Fibroblast of skin of scalp (primary cell): ENCODE results near the gene FERMT2.
"Not testable (repeated sequence)": the region's sequence is repeated elsewhere in the genome, so short reads cannot be mapped to it uniquely, and the experiment has no call there.

Experiments
- DNase-seq: peaks from one replicate; pipeline ENCODE4 v3.0.0-alpha.2; 2013

The FERMT2 gene

DNA sequence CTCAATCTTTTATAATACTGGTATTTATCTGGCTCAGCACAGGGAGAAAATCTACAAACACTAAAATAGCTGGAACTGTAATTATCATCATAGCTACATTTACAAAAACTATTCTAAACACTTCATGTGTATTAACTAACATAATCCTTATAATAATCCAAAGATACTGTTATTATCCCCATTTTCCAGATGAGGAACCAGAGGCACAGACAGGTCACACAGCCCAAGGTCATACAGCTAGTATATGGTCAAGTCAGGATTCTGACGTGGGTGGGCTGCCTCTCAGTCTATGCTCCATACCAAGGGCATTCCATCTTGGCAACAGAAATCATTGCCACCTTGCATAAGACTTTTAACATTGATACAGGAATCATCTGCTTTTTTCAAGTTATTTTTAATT, 11.4 kb downstream of the FERMT2 start:
- no peak for DNase-seq

DNA sequence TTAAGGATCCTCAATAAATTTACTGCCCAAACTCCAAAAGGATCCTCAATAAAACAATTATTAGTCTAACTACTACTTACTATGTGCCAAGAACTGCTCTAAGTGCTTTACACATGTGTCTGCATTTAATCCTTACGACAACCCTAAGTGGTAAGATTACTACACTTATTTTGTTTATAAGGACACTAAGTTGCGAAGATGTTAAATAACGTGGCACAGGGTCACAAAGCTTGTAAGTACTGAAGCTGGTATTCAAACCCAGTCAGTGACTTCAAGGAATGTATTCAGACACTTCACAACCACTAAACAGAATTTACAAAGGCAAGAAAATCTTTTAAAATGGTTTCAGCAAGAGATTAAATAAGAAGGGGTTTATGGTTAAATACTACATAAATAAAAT, 13.0 kb downstream of the FERMT2 start:
- no peak for DNase-seq

DNA sequence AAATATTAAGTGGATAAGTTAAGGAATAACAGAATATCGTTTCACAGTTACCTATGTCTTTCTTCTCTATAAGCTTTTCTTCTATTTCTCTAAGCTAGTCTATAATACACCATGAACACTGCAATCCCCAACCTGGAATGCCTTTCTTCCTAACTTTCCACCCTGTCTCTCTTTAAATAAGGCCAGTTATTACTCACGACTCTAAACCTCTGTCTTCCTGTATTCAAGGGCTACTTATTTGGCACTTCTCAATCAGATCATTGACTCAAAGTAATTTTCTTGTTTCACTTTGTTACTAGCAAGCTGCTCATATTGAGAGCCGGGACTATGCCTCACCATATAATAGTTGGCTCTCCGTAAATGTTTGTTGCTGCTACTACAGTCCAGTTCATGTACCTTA, 13.5 kb downstream of the FERMT2 start:
- DNase-seq: no peak

- DNase-seq: no peak
Observed at GRCh38 chr14:52936437-52936836, 14.4 kb downstream of the FERMT2 start.

GRCh38 chr14:52935833-52936232, 15.0 kb downstream of the FERMT2 start:
- DNase-seq: no peak

DNA sequence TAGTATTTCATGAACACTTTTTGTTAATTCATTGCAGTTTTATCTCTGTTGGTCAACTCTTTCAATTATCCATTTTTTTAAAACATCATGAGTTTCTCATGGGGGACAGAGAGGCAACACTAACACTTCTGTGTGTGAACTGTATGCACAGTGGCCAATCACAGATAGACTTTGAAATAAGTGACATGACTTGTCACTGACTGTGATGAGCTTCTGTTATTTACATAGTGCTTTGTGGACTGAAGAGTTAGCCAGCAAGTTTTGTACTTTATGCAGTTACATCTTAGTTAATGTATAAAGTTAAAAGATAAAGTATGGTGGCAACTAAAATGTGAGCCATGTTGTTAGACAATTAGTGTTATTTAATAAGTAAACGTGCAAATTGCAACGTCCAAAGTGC, 16.1 kb downstream of the FERMT2 start:
- no peak for DNase-seq

DNA sequence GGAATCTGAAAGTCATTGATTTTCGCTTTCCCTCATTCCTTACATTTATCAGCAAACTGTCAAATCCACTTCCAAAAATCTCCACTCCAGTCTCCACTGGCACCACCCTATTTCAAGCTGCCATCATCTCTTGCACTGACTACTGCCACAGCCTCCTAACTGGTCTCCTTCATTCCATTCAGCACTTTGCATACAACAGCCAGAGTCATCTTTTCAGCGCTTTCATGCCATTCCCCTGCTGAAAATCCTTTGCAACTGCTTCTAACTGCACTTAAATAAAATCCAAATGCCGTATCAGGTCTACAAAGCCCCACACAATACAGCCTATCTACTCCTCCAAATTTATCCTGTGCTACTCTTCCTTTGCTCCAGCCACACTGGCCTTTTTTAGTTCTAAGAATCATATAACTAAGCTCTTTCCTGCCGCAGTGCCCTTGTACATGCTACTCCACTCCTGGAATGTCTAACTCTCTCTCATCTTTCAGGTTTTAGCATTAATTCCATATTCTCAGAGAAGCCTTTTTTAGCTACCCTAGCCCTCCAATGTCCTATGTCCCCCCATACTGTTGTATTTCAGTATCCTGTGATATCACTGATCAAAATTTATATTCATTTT, 21.6 kb downstream of the FERMT2 start:
- no peak for DNase-seq

DNA sequence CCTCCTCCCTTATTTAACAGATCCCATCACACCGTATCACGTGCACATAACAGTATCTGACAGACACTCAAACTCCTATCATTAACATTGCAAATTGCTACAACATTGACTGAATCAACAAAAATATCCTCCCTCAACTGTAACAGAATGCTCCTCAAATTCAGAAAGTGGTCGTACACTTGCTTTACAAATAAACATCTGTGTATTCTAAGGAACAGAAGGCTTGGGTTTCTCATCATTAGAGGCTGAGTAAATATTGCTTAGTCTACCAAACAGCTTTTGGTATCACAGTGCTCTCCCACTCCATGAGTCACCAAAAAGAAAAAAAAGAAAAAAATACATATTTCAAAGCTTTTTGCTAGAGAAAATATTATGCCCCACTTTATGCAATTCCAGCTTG, 23.9 kb downstream of the FERMT2 start:
- peak; percentile 52 for DNase-seq

DNA sequence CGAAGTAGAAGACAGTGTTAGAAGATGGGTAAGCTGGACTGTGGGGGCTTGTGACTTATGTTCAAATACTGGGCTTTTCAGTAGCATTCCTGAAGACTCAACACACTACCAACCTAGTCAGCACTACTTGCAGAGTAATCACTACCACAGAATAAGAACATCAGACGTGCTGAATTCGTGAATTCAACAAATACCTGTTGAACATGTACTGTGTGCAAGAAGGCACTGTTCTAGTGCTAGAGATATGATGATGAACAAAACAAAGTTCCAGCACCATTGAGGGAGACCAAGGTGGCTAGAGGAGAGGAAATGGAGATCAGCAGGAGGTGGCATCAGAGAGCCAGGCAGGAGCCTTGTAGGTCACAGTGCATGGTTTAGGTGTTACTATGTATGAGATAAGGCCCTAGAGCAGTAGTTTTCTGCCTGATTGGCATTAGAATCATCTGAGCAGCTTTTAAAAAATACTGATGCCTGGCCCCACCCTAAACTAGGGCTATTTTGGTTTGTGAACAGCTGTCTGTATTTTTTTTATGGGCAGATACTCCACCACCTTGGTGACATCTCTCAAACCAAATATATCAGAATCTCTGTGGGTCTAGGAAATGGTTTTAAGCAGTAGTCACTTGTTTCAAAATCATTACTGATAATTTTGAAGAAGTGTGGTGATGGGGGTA, 26.8 kb downstream of the FERMT2 start:
- DNase-seq: no peak

DNA sequence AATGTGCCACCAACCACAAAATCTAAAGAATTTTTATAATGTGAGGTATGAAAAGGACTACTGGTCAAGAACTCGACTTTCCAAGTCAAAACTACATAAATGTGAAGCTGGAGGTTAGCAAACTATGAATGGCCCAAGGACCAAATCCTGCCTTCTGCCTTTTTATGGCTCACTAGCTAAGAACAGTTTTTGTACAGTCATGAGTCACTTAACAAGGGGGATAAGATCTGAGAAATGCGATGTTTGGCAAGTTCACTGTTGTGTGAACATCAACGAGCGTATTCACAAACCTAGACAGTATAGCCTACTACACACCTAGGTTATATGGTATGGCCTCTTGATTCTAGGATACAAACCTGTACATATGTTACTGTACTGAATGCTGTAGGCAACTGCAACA, 28.2 kb downstream of the FERMT2 start:
- no peak for DNase-seq

DNA sequence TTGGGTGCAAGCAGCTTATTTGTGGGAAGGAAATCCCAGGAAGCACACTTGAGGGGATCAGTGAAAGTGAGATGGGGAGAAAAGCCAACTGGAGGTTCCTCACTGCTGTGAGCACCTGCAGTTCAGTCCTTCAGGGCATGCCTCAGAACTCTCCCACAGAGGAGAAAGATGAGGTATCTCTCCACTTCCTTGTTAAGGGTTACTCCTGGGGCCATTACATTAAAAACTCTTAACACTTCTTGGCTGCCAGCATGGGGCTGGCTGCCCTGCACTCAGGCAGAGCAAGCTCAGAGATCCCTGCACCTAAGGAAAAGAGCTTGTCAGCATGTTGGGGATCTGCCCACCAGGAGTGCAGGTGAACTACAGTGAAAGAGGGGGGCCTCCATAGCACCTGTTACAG, 28.8 kb downstream of the FERMT2 start:
- DNase-seq: no peak

GRCh38 chr14:52920411-52920810, 30.4 kb downstream of the FERMT2 start:
- DNase-seq: not testable (repeated sequence)

DNA sequence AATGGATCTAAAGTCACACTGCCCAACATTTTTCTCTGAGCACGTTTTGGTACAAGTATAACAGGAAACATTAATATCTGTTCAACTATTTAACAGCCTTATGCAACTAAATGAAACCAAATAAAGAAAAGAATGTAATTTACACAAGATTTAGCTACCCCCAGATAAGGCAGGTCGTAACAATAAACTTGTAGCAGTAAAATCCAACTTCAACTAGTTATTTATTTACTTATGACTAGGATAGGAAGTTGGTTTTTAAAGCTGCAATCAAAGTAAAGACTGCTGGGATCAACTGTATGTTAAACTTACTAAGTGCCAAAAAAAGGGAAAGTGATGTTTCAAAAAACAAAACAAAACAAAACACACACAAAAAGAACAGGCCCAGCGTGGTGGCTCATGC, 30.9 kb downstream of the FERMT2 start:
- peak; percentile 29 for DNase-seq

DNA sequence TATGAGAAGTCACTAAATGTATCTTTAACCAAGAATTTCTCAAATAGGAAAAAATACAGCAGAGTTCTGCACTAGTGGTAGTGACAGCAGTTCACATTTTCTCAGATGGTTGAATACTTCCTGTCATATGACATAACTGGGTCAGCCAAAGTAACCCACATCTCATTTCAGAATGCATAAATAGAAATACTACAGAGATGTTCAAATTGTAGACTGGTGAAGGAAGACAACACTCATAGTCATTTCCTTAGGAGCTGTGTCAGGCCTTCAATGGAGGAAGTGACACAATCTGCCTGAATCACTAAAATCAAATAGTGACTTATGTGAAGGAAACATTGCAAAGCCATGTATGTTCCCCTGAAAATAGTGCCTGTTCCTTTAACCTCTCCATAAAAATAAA, 32.4 kb downstream of the FERMT2 start:
- DNase-seq: peak; percentile 59

- peak; percentile 58 for DNase-seq
Observed at GRCh38 chr14:52917735-52918134, 33.1 kb downstream of the FERMT2 start.

GRCh38 chr14:52914295-52914694, 36.6 kb downstream of the FERMT2 start:
- DNase-seq: no peak

GRCh38 chr14:52913271-52913670, 37.6 kb downstream of the FERMT2 start:
- DNase-seq: no peak

GRCh38 chr14:52911904-52912303, 38.9 kb downstream of the FERMT2 start:
- no peak for DNase-seq

DNA sequence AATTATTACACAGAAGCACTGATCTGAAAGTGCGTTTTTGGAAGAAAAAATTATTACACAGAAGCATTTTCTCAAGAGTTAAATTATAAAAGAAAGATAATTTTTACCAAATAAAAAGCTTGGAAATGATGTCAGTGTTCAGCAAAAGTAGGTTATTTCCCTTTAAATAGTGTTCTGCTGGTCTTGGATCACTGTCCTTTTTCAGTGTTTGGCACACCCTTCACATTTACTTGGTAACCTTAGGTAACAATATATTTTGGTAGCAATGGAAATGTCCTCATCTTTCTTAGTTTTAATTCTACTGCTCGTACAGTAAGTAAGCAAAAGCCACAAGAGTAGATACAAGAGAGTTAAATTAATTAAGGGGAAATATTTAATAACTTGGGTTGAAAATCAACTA, 40.3 kb downstream of the FERMT2 start:
- no peak for DNase-seq

GRCh38 chr14:52907949-52908348, 42.9 kb downstream of the FERMT2 start:
- no peak for DNase-seq

- peak; percentile 92 for DNase-seq
Observed at GRCh38 chr14:52906141-52906601, 44.7 kb downstream of the FERMT2 start.

DNA sequence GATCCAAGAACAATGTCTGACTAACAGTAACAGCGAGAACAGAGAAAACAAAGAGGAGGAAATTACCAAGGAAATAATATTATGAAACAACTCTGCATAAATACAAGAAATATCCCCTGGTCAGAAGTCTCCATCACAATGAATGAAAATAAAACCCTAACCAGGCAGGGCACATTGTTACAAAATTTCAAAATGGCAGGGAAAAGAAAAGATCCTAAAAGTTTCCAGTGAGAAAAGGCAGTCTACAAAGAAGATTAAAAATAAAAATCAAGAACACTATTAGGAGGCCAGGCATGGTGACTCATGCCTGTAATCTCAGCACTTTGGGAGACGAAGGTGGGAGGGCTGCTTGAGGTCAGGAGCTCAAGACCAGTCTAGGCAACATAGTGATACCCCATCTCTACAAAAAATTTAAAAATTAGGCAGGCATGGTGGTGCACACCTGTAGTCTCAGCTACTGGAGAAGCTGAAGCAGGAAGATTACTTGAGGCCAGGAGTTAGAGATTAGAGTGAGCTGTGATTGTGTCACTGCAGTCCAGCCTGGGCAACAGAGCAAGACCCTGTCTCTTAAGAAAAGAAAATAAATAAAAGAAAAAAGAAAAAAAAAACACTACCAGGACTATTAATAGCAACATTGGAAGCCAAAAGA, 47.8 kb downstream of the FERMT2 start:
- peak; percentile 51 for DNase-seq

DNA sequence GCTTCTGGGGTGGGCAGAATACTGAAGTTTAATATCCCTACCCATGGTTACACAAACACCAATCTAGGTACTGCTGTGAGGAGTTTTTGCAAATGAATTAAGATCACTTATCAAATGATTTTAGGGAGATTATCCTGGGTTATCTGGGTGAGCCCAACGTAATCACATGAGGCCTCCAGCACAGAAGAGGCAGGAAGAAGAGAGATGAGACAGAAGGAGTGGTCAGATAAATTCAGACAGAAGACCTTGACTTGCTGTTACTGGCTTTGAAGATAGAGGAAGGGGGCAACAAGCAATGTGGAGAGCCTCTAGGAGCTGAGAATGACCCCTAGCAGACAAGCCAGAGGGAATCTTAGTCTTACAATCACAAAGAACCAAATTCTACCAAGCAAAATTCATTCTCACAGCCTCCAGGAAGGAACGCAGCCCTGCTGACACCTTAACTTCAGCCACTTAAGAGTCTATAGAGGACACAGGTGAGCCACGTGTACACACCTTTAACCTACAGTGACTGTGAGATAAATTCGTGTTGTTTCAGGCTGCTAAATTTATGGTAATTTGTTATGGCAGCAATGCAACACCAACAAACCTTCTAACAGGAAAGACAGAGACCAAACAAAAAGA, 49.4 kb downstream of the FERMT2 start:
- no peak for DNase-seq

DNA sequence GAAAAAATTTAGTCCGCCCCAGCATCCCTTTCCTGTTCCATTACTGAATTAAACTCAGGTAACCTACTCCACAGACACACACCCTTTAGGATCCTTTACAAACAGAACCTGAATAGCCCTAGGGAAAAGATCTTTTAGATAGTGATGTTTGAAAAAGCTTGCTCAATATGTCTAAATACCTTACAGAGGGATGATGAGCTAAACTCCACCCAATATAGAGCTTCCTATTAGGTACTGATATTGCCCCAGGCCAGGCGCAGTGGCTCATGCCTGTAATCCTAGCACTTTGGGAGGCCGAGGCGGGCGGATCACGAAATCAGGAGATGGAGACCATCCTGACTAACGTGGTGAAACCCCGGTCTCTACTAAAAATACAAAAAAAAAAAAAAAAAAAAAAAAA, 50.1 kb downstream of the FERMT2 start:
- no peak for DNase-seq
